Tibial nerve (tissue), 4 donors: ENCODE results near the gene KRT82. TPM values are rescaled to one million over a fixed set of nuclear protein-coding genes. Genes with fewer than 3 reads are reported as not detected.

ENCODE experiments used
- DNase-seq, 2 donors: peaks; one replicate each; pipeline ENCODE4 v3.0.0-alpha.2; 2019; ENCODE audit warnings: low spot score in 2 of 2
- H3K27ac ChIP-seq, 4 donors: fragments of 200-600 bp; sonication (generic) in 3 of 4; one replicate each; pipeline ENCODE4 v1.5.1; 2017 to 2019; ENCODE audit warnings: mild to moderate bottlenecking in 1 of 4
- H3K27me3 ChIP-seq, 2 donors: fragments of 200-600 bp; sonication (generic) in 1 of 2; one replicate each; pipeline versions ENCODE4 v1.5.1 to v1.6.0; 2017 to 2019
- H3K36me3 ChIP-seq, 3 donors: fragments of 200-600 bp; sonication (generic); one replicate each; pipeline ENCODE4 v1.5.1; 2018 to 2019
- H3K4me1 ChIP-seq, 4 donors: fragments of 200-600 bp; sonication (generic) in 3 of 4; one replicate each; pipeline ENCODE4 v1.5.1; 2017 to 2019
- H3K4me3 ChIP-seq, 4 donors: fragments of 200-600 bp; sonication (generic) in 3 of 4; one replicate each; pipeline ENCODE4 v1.5.1; 2017 to 2019; ENCODE audit warnings: mild to moderate bottlenecking in 1 of 4, moderate library complexity in 1 of 4
- H3K9me3 ChIP-seq, 4 donors: fragments of 200-600 bp; sonication (generic) in 3 of 4; one replicate each; pipeline ENCODE4 v1.5.1; 2017 to 2019
- CTCF ChIP-seq, 5 experiments: fragments of 200-600 bp in 3 of 5; fragments of 450-650 bp in 2 of 5; sonication (generic) in 3 of 5; IDR thresholded peaks; one replicate each; pipeline ENCODE4 v1.5.1; 2016 to 2019; ENCODE audit warnings: antibody characterized with exemption in 5 of 5, mild to moderate bottlenecking in 3 of 5, moderate library complexity in 2 of 5
- EP300 ChIP-seq, 2 donors: sonication (generic); formaldehyde crosslinking; IDR thresholded peaks; one replicate each; pipeline ENCODE4 v1.6.1; 2017; ENCODE audit warnings: antibody characterized with exemption in 2 of 2, mild to moderate bottlenecking in 1 of 2
- POLR2A ChIP-seq, 2 donors: fragments of 450-650 bp; IDR thresholded peaks; one replicate each; pipeline ENCODE4 v1.6.1; 2017; ENCODE audit warnings: antibody characterized with exemption in 2 of 2, mild to moderate bottlenecking in 2 of 2, moderate library complexity in 2 of 2
- WGBS, 2 donors: methylation state at CpG; one replicate each; pipeline ENCODE4 v1.1.5; 2018; 5-methylcytosine and 5-hydroxymethylcytosine counted together
- total RNA-seq, 4 donors: library from RNA; depleted of rRNA; stranded (reverse); fragments of >200 nt; gene quantifications; one replicate each; pipeline ENCODE4 v1.1.0, GENCODE V29; 2016

Gene KRT82
- total RNA-seq, 4 donors from 2014 or later, result not detected

- WGBS, 2 donors, result 86 to 100% methylated on average over 2 of the region's 2 CpGs
- no peak overlapping the region for H3K4me3 ChIP-seq
These were observed 53.2 kb downstream of the KRT82 start for GRCh38 chr12:52352951-52353350.

GRCh38 chr12:52351196-52352059, 54.7 kb downstream of the KRT82 start:
- DNase-seq, result no peak
- Histone ChIP-seq H3K36me3 (no peaks in the 10 kb centered on the region), H3K4me3 (no peak overlapping the region), H3K27ac (peak overlapping the region in 2 of 4 donors; percentile 11 to 41), H3K9me3 (no peaks in the 10 kb centered on the region), H3K27me3 (peaks cover 0 to 3% of the 10 kb centered on the region in 2 donors), H3K4me1 (peaks cover 0 to 18% (median 6%) of the 10 kb centered on the region in 4 donors)
- WGBS, 2 donors, result 33 to 41% methylated on average over 9 of the region's 9 CpGs
- TF ChIP-seq EP300 (IDR thresholded peaks at IDR 0.05), result no peak
- no peak for TF ChIP-seq POLR2A (IDR thresholded peaks at IDR 0.05)

More at GRCh38 chr12:52352951-52353350, 53.2 kb downstream of the KRT82 start:
- TF ChIP-seq POLR2A (IDR thresholded peaks at IDR 0.05) (no peak), CTCF (IDR thresholded peaks at IDR 0.05) (no peak), EP300 (IDR thresholded peaks at IDR 0.05) (no peak)
- Histone ChIP-seq H3K9me3 (no peaks in the 10 kb centered on the region), H3K4me1 (peaks cover 0 to 18% (median 6%) of the 10 kb centered on the region in 4 donors), H3K36me3 (no peaks in the 10 kb centered on the region), H3K27me3 (peaks cover 0 to 6% of the 10 kb centered on the region in 2 donors), H3K27ac (no peak overlapping the region)
- no peak for DNase-seq

- WGBS, 2 donors, result 89 to 95% methylated on average over 5 of the region's 5 CpGs
- Histone ChIP-seq H3K27me3 (peaks cover 0 to 3% of the 10 kb centered on the region in 2 donors), H3K27ac (peak overlapping the region in 1 of 4 donors; percentile 41), H3K4me1 (peaks cover 0 to 18% (median 6%) of the 10 kb centered on the region in 4 donors), H3K9me3 (no peaks in the 10 kb centered on the region), H3K36me3 (no peaks in the 10 kb centered on the region), H3K4me3 (no peak overlapping the region)
- no peak for DNase-seq
- TF ChIP-seq EP300 (IDR thresholded peaks at IDR 0.05) (no peak), POLR2A (IDR thresholded peaks at IDR 0.05) (no peak), CTCF (IDR thresholded peaks at IDR 0.05) (no peak)
These were observed 55.3 kb downstream of the KRT82 start for GRCh38 chr12:52350786-52351185.

- peaks cover 0 to 18% (median 6%) of the 10 kb centered on the region in 4 donors for H3K4me1 ChIP-seq
- H3K36me3 ChIP-seq, result no peaks in the 10 kb centered on the region
- DNase-seq, result no peak
- TF ChIP-seq CTCF (IDR thresholded peaks at IDR 0.05), result no peak
- TF ChIP-seq POLR2A (IDR thresholded peaks at IDR 0.05), result no peak
- TF ChIP-seq EP300 (IDR thresholded peaks at IDR 0.05), result no peak
- no peak overlapping the region for H3K4me3 ChIP-seq
- no peaks in the 10 kb centered on the region for H3K9me3 ChIP-seq
- H3K27me3 ChIP-seq, result peaks cover 0 to 3% of the 10 kb centered on the region in 2 donors
- H3K27ac ChIP-seq, result no peak overlapping the region
- 92 to 94% methylated on average over 8 of the region's 8 CpGs for WGBS, 2 donors
These were observed 56.0 kb downstream of the KRT82 start for GRCh38 chr12:52350021-52350620.

GRCh38 chr12:52349196-52349595, 56.9 kb downstream of the KRT82 start:
- Histone ChIP-seq H3K4me3 (no peak overlapping the region), H3K27ac (no peak overlapping the region), H3K4me1 (peaks cover 0 to 13% (median 6%) of the 10 kb centered on the region in 4 donors), H3K36me3 (no peaks in the 10 kb centered on the region), H3K9me3 (peaks cover 0 to 1% (median 0%) of the 10 kb centered on the region in 4 donors), H3K27me3 (peaks cover 0 to 3% of the 10 kb centered on the region in 2 donors)
- TF ChIP-seq CTCF (IDR thresholded peaks at IDR 0.05) (no peak), EP300 (IDR thresholded peaks at IDR 0.05) (no peak), POLR2A (IDR thresholded peaks at IDR 0.05) (no peak)
- DNase-seq, result no peak
- WGBS, 2 donors, result 43 to 50% methylated on average over 6 of the region's 6 CpGs
